HG03575 (cell line): Measurements from ENCODE around the gene AKR1C4.
"Not testable (repeated sequence)": the region's sequence is repeated elsewhere in the genome, so short reads cannot be mapped to it uniquely, and the experiment has no call there.

Source experiments
- ATAC-seq: cut with Tn5 transposase; IDR thresholded peaks from one replicate; pipeline ENCODE4 v1.9.1; 2021; ENCODE audit not compliant: unreplicated experiment, insufficient number of reproducible peaks, low FRiP score; ENCODE audit errors: extremely low read depth

AKR1C4 gene

GRCh38 chr10:5195727-5196374 lies 786 bp upstream of the AKR1C4 start:
- no peak for ATAC-seq

DNA sequence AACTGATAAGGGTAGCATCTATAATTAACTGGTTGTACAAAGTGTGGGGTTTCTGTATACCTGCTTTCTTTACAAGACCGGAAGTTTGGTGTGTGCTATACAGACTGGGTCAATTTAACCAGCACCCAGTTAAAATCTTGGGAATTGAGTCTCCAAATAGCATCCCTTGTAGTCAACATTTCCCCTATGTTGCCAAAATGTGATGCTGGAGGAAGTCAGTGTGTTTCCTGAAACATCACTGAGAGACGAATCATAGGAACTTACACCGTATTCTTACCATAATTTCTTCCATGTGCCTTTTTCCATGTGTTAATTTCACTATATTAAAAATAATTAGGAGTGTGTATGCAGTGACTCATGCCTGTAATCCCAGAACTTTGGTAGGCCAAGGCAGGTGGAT lies 1.7 kb downstream of the AKR1C4 start:
- no peak for ATAC-seq

DNA sequence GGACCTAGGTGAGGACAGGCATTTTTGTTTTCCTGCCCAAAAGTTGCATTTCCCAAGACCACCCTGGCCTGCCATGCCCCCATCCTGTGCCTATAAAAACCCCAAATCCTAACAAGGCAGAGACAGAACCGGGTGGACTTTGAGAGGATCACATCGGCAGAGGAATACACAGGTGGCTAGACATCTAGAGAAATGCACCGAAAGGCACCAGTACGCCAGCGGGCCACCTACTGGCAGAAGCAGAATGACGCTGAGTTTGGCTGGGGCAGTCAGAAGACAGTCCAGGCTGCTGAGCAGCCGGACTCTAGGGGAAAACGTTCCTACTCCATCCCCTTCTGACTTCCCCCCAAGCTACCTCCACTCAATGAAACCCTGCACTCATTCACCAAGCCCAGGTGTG lies 2.8 kb downstream of the AKR1C4 start:
- no peak for ATAC-seq

DNA sequence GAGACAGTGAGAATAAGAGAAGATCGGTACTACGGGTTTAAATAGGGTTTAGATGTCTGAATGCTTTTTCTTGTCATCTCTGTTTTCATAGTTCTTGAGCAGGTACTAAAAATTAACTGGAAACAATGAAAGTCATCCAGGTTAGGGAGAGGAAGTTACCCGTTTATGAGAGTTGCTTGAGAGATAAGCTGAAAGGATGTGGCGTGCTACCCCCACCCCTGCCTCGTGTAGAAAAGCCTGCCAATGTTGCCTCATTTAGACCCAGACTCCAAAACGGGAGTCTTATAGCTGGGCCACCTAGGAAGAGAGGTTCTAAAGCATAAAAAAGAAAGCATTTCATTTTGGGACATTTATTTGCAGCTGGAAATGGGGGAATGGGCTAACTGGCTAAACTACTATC lies 10.2 kb downstream of the AKR1C4 start:
- ATAC-seq = no peak

- ATAC-seq = not testable (repeated sequence)
These were observed 13.1 kb downstream of the AKR1C4 start for GRCh38 chr10:5209776-5210175.

- ATAC-seq = not testable (repeated sequence)
These were observed 13.6 kb downstream of the AKR1C4 start for GRCh38 chr10:5210261-5210660.

GRCh38 chr10:5211696-5212536 lies 15.3 kb downstream of the AKR1C4 start:
- ATAC-seq = no peak

- ATAC-seq = no peak
These were observed 20.2 kb downstream of the AKR1C4 start for GRCh38 chr10:5216801-5217200.

DNA sequence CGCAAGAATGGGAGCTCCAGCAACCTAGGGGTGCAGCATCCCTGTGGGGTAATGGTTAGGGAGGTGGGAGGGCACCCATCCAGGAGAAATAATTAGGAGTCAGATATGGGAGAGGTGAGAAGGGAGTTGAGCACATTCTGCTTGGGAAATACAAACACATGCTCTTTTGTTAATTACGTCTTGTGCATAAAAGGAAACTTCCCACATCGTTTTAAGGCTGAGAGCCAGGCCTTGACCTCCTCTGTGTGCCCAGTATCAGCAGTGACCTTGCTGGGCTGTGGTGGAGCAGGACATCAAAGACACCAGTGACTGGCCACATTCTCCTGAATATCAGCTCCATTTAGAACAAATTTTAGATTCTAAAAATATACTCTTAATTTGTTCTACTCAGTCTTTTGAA lies 22.6 kb downstream of the AKR1C4 start:
- no peak for ATAC-seq

DNA sequence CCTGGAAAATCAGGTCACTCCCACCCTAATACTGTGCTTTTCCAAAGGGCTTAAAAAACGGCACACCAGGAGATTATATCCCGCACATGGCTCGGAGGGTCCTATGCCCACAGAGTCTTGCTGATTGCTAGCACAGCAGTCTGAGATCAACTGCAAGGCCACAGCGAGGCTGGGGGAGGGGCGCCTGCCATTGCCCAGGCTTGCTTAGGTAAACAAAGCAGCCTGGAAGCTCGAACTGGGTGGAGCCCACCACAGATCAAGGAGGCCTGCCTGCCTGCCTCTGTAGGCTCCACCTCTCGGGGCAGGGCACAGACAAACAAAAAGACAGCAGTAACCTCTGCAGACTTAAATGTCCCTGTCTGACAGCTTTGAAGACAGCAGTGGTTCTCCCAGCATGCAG lies 26.3 kb downstream of the AKR1C4 start:
- ATAC-seq = not testable (repeated sequence)

- ATAC-seq = no peak
These were observed 32.4 kb downstream of the AKR1C4 start for GRCh38 chr10:5229019-5229418.

DNA sequence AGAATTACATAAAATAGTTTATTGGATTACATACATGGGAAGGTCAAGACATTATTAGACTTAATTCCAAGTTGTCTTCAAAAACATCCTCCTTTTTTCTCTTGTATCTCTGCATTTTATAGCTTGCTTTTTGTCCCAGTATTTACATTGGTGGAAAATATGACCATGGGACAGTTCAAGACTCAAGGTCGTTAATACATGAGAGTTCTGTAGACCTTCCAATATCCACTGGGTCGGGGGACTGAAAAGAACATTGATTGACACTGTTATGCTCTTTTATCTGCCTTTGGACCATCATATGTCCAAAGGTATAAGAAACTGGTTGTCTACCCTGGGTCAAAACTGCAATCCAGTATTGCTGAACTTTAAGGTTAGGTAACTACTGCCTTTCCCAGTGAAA lies 36.7 kb downstream of the AKR1C4 start:
- no peak for ATAC-seq

DNA sequence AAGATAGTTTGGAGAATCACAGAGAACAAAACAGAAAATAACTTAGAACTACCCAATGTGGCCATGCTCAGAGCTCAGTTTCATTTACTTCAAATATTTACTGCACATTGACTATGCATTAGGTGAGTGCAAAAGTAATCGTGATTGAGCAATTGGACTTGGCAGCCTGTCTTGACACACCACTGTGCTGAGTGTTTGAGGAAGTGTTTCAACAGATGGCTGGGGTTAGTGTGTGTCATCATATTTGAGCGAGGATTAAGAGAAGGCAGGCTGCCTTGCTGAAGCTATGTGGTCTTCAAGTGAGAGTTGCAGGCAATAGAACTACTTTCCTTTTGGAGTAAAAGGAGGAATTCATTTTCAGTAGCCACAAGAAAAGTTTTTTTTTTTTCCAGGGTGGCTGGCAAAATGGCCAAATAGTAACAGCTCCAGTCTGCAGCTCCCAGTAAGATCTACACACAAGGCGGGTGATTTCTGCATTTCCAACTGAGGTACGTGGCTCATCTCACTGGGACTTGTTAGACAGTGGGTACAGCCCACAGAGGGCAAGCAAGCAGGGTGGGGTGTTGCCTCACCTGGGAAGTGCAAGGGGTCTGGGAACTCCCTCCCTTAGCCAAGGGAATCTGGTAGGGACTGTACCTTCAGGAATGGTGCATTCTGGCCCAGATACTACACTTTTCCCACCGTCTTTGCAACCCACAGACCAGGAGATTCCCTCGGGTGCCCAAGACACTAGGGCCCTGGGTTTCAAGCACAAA lies 37.6 kb downstream of the AKR1C4 start:
- no peak for ATAC-seq

- not testable (repeated sequence) for ATAC-seq
These were observed 40.9 kb downstream of the AKR1C4 start for GRCh38 chr10:5237541-5237940.

- no peak for ATAC-seq
These were observed 45.9 kb downstream of the AKR1C4 start for GRCh38 chr10:5242585-5242984.

DNA sequence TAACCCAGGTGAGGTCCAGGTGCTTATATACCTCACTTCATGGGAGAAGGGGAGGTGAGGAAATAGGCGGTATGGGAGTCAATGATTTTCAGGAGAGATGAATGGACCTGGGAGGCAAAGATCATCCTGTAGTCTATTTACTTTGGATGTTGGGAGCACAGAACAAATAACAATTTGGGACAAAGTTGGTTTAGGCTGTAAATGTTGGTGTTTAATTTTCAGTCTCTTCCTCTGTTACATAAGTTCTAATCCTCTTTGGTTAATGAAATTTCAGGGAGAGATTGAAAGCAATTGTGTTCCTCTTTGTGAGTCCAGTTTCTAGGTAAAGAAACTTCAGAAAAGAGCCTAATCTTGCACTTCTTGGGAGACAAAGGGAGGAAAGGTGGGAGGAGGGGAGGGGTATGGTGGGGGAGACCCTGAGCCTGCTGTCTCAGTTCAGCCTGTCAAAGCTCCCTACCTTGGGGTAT lies 46.9 kb downstream of the AKR1C4 start:
- ATAC-seq = no peak

- no peak for ATAC-seq
These were observed 55.8 kb downstream of the AKR1C4 start for GRCh38 chr10:5252177-5253037.

- ATAC-seq = no peak
These were observed 57.9 kb downstream of the AKR1C4 start for GRCh38 chr10:5254488-5254887.

DNA sequence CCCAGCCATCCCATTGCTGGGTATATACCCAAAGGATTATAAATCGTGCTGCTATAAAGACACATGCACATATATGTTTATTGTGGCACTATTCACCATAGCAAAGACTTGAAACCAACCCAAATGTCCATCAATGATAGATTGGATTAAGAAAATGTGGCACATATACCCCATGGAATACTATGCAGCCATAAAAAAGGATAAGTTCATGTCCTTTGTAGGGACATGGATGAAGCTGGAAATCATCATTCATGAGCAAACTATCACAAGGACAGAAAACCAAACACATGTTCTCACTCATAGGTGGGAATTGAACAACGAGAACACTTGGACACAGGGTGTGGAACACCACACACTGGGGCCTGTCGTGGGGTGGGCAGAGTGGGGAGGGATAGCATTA lies 61.1 kb downstream of the AKR1C4 start:
- ATAC-seq = not testable (repeated sequence)
